OCI-LY3 (cell line): ENCODE measurements around the gene LCOR.
A peak's percentile ranks its signal among the peaks of the same experiment; 100 is the strongest.

Experiments
- H2AFZ ChIP-seq: fragments of 200-600, 300-600 bp; shearing (Covaris generic); 2 replicates; pipeline ENCODE4 v1.6.0; 2014; ENCODE audit warnings: antibody characterized with exemption, low read depth, low read length
- H3K27ac ChIP-seq: fragments of 200-600, 300-600 bp; sonication (generic); 2 replicates; pipeline ENCODE4 v1.5.1; 2014; ENCODE audit warnings: mild to moderate bottlenecking, low read length, moderate library complexity, mixed read lengths
- H3K27me3 ChIP-seq: fragments of 200-600, 300-600 bp; sonication (generic); 2 replicates; pipeline ENCODE4 v1.6.1; 2014; ENCODE audit warnings: low read depth, low read length, mixed read lengths
- H3K36me3 ChIP-seq: fragments of 200-600, 300-600 bp; sonication (generic); replicated peaks from 2 replicates; pipeline ENCODE3; 2014; ENCODE audit warnings: low read depth, low read length, mixed read lengths
- H3K4me1 ChIP-seq: fragments of 300-600, 200-600 bp; sonication (generic); 2 replicates; pipeline ENCODE4 v1.6.1; 2014; ENCODE audit warnings: low read length, mixed read lengths
- H3K4me2 ChIP-seq: fragments of 200-600, 300-600 bp; sonication (generic); 2 replicates; pipeline ENCODE4 v1.6.1; 2014; ENCODE audit warnings: low read length, mixed read lengths
- H3K4me3 ChIP-seq: fragments of 300-600, 200-600 bp; sonication (generic); 2 replicates; pipeline ENCODE4 v1.5.1; 2014; ENCODE audit warnings: antibody characterized with exemption, mild to moderate bottlenecking, low read length, moderate library complexity
- H3K79me2 ChIP-seq: fragments of 300-600, 200-600 bp; shearing (Covaris generic); 2 replicates; pipeline ENCODE4 v1.6.1; 2014; ENCODE audit warnings: mild to moderate bottlenecking, low read length, mixed read lengths
- H3K9ac ChIP-seq: fragments of 300-600, 200-600 bp; shearing (Covaris generic); 2 replicates; pipeline ENCODE4 v1.6.0; 2014; ENCODE audit warnings: mild to moderate bottlenecking, low read length, moderate library complexity
- H3K9me3 ChIP-seq: fragments of 200-600, 300-600 bp; shearing (Covaris generic); 2 replicates; pipeline ENCODE4 v1.6.1; 2014; ENCODE audit warnings: low read length, mixed read lengths; ENCODE audit not compliant: insufficient read depth
- H4K20me1 ChIP-seq: fragments of 200-600, 300-600 bp; sonication (generic); 2 replicates; pipeline ENCODE4 v1.6.1; 2016; ENCODE audit warnings: low read length, mixed read lengths; ENCODE audit not compliant: insufficient read depth
- EZH2phosphoT487 ChIP-seq: fragments of 200-600 bp; shearing (Covaris generic); IDR thresholded peaks from 2 replicates; pipeline ENCODE4 v1.6.1; 2018; ENCODE audit warnings: antibody characterized with exemption, mixed run types, low read depth
- TF ChIP-seq, protein P1 (sequence below): fragments of 200-600, 300-600 bp; sonication (generic); IDR thresholded peaks from 2 replicates; pipeline ENCODE4 v1.5.1; 2014; ENCODE audit warnings: antibody characterized with exemption, low read length, low read depth

Gene LCOR

GRCh38 chr10:96833220-96834001, 1.3 kb downstream of the LCOR start:
- Histone ChIP-seq H2AFZ (no peak overlapping the region), H3K4me2 (peak overlapping the region; percentile 94), H3K27me3 (no peaks in the 10 kb centered on the region), H4K20me1 (peaks cover 35% of the 10 kb centered on the region), H3K9me3 (no peaks in the 10 kb centered on the region), H3K4me1 (peaks cover 39% of the 10 kb centered on the region), H3K27ac (no peak overlapping the region), H3K9ac (peak overlapping the region; percentile 77), H3K4me3 (peak overlapping the region; percentile 90), H3K36me3 (peaks cover 3% of the 10 kb centered on the region), H3K79me2 (peaks cover 55% of the 10 kb centered on the region)
- TF ChIP-seq, protein P1, sequence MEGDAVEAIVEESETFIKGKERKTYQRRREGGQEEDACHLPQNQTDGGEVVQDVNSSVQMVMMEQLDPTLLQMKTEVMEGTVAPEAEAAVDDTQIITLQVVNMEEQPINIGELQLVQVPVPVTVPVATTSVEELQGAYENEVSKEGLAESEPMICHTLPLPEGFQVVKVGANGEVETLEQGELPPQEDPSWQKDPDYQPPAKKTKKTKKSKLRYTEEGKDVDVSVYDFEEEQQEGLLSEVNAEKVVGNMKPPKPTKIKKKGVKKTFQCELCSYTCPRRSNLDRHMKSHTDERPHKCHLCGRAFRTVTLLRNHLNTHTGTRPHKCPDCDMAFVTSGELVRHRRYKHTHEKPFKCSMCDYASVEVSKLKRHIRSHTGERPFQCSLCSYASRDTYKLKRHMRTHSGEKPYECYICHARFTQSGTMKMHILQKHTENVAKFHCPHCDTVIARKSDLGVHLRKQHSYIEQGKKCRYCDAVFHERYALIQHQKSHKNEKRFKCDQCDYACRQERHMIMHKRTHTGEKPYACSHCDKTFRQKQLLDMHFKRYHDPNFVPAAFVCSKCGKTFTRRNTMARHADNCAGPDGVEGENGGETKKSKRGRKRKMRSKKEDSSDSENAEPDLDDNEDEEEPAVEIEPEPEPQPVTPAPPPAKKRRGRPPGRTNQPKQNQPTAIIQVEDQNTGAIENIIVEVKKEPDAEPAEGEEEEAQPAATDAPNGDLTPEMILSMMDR: no peak
- TF ChIP-seq EZH2phosphoT487: no peak

GRCh38 chr10:96834120-96834519, 2.0 kb downstream of the LCOR start:
- Histone ChIP-seq H3K4me1 (peaks cover 35% of the 10 kb centered on the region), H3K27me3 (no peaks in the 10 kb centered on the region), H3K9me3 (no peaks in the 10 kb centered on the region), H4K20me1 (peaks cover 39% of the 10 kb centered on the region), H3K4me2 (peak overlapping the region; percentile 94), H3K4me3 (peak overlapping the region; percentile 90), H3K9ac (peak overlapping the region; percentile 77; the same call in 1 of the 2 replicates), H3K27ac (no peak overlapping the region), H3K79me2 (peaks cover 62% of the 10 kb centered on the region), H3K36me3 (peaks cover 3% of the 10 kb centered on the region), H2AFZ (no peak overlapping the region)
- TF ChIP-seq, protein P1: no peak
- TF ChIP-seq EZH2phosphoT487: no peak

DNA sequence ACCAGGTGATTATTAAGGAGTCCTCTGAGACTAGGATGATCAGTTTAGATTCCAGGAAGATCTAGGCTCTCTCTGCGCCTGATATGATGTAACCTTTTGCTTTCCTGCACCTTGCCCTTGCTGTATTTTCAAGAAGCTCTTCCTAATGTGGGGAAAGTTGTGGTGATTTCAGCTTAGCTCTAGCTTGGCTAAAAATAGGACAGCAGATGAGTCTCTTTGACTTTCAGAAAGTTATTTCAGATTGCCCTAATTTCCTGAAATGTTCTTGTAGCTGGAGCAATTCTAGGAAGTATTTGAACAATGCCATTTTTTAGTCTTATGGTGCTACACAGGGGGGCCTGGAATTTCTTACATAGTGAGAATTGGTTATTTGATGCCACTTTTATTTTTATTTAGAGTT, 3.8 kb downstream of the LCOR start:
- peak overlapping the region; percentile 12; the same call in 1 of the 2 replicates for H3K4me2 ChIP-seq
- H3K4me1 ChIP-seq: peaks cover 23% of the 10 kb centered on the region
- H3K27me3 ChIP-seq: no peaks in the 10 kb centered on the region
- peaks cover 3% of the 10 kb centered on the region for H3K36me3 ChIP-seq
- peaks cover 39% of the 10 kb centered on the region for H4K20me1 ChIP-seq
- no peak overlapping the region for H3K4me3 ChIP-seq
- H3K79me2 ChIP-seq: peaks cover 80% of the 10 kb centered on the region
- H2AFZ ChIP-seq: no peak overlapping the region
- TF ChIP-seq, protein P1: no peak
- TF ChIP-seq EZH2phosphoT487: no peak
- H3K27ac ChIP-seq: no peak overlapping the region
- no peak overlapping the region for H3K9ac ChIP-seq
- no peaks in the 10 kb centered on the region for H3K9me3 ChIP-seq

DNA sequence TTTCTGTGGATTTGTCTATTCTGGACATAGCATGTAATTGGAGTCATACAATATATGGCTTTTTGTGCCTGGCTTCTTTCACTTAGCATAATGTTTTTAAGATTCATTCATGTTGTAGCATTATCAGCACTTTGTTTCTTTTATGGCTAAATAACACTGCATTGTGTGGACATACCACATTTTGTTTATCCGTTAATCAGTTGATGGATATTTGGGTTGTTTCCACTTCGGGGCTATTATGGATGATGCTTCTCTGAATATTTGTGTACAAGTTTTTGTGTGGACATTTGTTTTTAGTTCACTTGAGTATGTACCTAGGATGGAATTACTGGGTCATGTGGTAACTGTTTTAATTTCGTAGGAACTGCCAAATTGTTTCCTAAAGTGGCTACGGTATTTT, 6.4 kb downstream of the LCOR start:
- Histone ChIP-seq H3K9me3 (no peaks in the 10 kb centered on the region), H3K4me2 (no peak overlapping the region)
- TF ChIP-seq, protein P1: no peak
- no peak for TF ChIP-seq EZH2phosphoT487

More for the DNA sequence above, 6.4 kb downstream of the LCOR start:
- Histone ChIP-seq H4K20me1 (peaks cover 44% of the 10 kb centered on the region), H3K79me2 (peaks cover 97% of the 10 kb centered on the region), H3K4me3 (no peak overlapping the region), H3K4me1 (peaks cover 16% of the 10 kb centered on the region), H3K9ac (no peak overlapping the region), H3K27me3 (no peaks in the 10 kb centered on the region), H3K27ac (no peak overlapping the region), H3K36me3 (peaks cover 3% of the 10 kb centered on the region), H2AFZ (no peak overlapping the region)
